ENCODE results near the gene TBC1D4. TPM values are rescaled to one million over a fixed set of nuclear protein-coding genes. Genes with fewer than 3 reads are reported as not detected.

Gene TBC1D4
- polyA plus RNA-seq, 1 donor from 2014 or later = 3.9 TPM

DNA sequence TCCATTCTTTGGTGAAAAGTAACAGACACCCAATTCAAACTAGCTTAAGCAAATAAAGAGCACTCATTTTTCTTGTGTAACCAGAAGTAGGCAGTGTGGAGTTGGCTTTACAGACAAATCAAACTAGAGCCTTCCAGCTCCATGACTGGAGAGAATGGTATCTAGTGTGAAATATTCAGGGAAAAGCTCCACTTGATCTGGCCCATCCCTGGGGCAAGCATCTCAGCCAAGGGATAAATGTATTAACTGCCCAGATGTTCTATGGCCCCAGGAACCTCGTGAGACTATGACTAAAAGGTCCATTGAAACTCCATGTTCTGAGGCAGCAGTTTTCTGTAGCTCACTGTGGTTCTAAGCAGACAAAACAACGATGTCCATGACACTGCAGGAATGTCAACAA lies 49.9 kb downstream of the TBC1D4 start:
- TF ChIP-seq RAD21 (conservative IDR thresholded peaks at IDR 0.05) (no peak), EZH2 (IDR thresholded peaks at IDR 0.05; ENCODE audit: borderline replicate concordance, insufficient read depth, low read length, poor library complexity, severe bottlenecking) (no peak), EP300 (conservative IDR thresholded peaks at IDR 0.05; ENCODE audit: poor library complexity, severe bottlenecking) (no peak), TAF1 (IDR thresholded peaks at IDR 0.05; ENCODE audit: low read depth) (no peak), POLR2AphosphoS5 (IDR thresholded peaks at IDR 0.05) (no peak), MXI1 (conservative IDR thresholded peaks at IDR 0.05; ENCODE audit: poor library complexity, severe bottlenecking) (no peak), SMC3 (conservative IDR thresholded peaks at IDR 0.05; ENCODE audit: poor library complexity) (no peak)
- TF ChIP-seq, protein P1, sequence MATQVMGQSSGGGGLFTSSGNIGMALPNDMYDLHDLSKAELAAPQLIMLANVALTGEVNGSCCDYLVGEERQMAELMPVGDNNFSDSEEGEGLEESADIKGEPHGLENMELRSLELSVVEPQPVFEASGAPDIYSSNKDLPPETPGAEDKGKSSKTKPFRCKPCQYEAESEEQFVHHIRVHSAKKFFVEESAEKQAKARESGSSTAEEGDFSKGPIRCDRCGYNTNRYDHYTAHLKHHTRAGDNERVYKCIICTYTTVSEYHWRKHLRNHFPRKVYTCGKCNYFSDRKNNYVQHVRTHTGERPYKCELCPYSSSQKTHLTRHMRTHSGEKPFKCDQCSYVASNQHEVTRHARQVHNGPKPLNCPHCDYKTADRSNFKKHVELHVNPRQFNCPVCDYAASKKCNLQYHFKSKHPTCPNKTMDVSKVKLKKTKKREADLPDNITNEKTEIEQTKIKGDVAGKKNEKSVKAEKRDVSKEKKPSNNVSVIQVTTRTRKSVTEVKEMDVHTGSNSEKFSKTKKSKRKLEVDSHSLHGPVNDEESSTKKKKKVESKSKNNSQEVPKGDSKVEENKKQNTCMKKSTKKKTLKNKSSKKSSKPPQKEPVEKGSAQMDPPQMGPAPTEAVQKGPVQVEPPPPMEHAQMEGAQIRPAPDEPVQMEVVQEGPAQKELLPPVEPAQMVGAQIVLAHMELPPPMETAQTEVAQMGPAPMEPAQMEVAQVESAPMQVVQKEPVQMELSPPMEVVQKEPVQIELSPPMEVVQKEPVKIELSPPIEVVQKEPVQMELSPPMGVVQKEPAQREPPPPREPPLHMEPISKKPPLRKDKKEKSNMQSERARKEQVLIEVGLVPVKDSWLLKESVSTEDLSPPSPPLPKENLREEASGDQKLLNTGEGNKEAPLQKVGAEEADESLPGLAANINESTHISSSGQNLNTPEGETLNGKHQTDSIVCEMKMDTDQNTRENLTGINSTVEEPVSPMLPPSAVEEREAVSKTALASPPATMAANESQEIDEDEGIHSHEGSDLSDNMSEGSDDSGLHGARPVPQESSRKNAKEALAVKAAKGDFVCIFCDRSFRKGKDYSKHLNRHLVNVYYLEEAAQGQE (IDR thresholded peaks at IDR 0.05; ENCODE audit: borderline replicate concordance) = no peak
- TF ChIP-seq, protein P2, sequence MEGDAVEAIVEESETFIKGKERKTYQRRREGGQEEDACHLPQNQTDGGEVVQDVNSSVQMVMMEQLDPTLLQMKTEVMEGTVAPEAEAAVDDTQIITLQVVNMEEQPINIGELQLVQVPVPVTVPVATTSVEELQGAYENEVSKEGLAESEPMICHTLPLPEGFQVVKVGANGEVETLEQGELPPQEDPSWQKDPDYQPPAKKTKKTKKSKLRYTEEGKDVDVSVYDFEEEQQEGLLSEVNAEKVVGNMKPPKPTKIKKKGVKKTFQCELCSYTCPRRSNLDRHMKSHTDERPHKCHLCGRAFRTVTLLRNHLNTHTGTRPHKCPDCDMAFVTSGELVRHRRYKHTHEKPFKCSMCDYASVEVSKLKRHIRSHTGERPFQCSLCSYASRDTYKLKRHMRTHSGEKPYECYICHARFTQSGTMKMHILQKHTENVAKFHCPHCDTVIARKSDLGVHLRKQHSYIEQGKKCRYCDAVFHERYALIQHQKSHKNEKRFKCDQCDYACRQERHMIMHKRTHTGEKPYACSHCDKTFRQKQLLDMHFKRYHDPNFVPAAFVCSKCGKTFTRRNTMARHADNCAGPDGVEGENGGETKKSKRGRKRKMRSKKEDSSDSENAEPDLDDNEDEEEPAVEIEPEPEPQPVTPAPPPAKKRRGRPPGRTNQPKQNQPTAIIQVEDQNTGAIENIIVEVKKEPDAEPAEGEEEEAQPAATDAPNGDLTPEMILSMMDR (IDR thresholded peaks at IDR 0.05; ENCODE audit: poor library complexity, severe bottlenecking) = no peak
- H3K79me2 ChIP-seq (replicated peaks; ENCODE audit: insufficient read depth, low read length) = no peaks in the 10 kb centered on the region
- no peak overlapping the region for H3K4me2 ChIP-seq (ENCODE audit: low read length)
- no peak overlapping the region for H3K9ac ChIP-seq (ENCODE audit: low read length)
- no peak overlapping the region for H3K4me3 ChIP-seq (ENCODE audit: low read length)
- no peaks in the 10 kb centered on the region for H4K20me1 ChIP-seq (ENCODE audit: insufficient read depth)
- H3K9me2 ChIP-seq (ENCODE audit: insufficient read depth, low read length) = no peaks in the 10 kb centered on the region
- no peak overlapping the region for H2AFZ ChIP-seq (ENCODE audit: low read depth, low read length)
- H3F3A ChIP-seq (ENCODE audit: insufficient read depth, low read length, poor library complexity, severe bottlenecking) = no peaks in the 10 kb centered on the region
- no peaks in the 10 kb centered on the region for H3K27me3 ChIP-seq (ENCODE audit: insufficient read depth, low read depth, low read length)
- H3K27ac ChIP-seq (ENCODE audit: low read length) = no peak overlapping the region
- H3K9me3 ChIP-seq (ENCODE audit: low read length) = no peaks in the 10 kb centered on the region
- H3K36me3 ChIP-seq (ENCODE audit: insufficient read depth, low read length) = no peaks in the 10 kb centered on the region

DNA sequence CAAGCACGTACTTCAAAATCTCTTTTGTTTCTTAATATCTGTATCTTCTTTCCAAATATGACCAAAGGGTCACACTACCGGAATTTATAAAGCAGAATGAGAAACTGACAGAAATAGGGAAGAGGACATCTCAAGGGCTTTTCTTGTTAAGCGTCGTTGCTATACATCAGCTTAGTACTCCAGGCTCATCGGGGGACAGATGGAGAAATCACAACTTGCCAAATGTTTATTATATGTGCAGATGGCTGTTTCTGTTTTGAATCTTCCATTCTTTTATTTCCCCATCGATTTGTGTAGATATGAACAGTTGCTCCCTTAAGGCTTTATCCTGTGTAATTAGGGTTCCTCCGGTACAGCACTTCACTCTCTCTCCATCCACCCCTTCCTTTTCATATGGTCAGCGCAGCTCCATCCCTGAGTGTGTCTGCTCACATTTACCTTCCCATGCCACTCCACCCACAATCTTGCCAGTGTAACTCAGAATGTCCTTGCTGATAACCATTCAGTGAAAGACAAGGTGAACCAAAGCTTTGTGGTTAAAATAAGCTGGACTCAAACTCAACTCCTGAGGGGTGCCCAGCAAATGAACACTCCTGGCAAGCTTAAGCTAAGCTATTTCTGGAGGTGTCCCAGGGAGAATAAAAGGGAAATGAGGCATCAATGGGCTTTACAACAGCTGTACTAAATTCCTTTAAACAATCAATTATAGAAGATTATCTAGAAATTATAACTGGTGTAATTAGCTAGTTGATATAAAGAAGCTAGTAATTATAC lies 51.3 kb downstream of the TBC1D4 start:
- Histone ChIP-seq H3K27ac (ENCODE audit: low read length) (no peak overlapping the region), H3K27me3 (ENCODE audit: insufficient read depth, low read depth, low read length) (no peaks in the 10 kb centered on the region), H3K9me3 (ENCODE audit: low read length) (no peaks in the 10 kb centered on the region), H3K9ac (ENCODE audit: low read length) (no peak overlapping the region), H2AFZ (ENCODE audit: low read depth, low read length) (no peak overlapping the region), H3K79me2 (replicated peaks; ENCODE audit: insufficient read depth, low read length) (no peaks in the 10 kb centered on the region), H3K4me2 (ENCODE audit: low read length) (no peak overlapping the region), H3K36me3 (ENCODE audit: insufficient read depth, low read length) (no peaks in the 10 kb centered on the region), H3K9me2 (ENCODE audit: insufficient read depth, low read length) (no peaks in the 10 kb centered on the region), H3F3A (ENCODE audit: insufficient read depth, low read length, poor library complexity, severe bottlenecking) (no peaks in the 10 kb centered on the region), H4K20me1 (ENCODE audit: insufficient read depth) (no peaks in the 10 kb centered on the region), H3K4me3 (ENCODE audit: low read length) (no peak overlapping the region)
- TF ChIP-seq TAF1 (IDR thresholded peaks at IDR 0.05; ENCODE audit: low read depth) = no peak
- TF ChIP-seq, protein P1 (IDR thresholded peaks at IDR 0.05; ENCODE audit: borderline replicate concordance) = no peak
- no peak for TF ChIP-seq RAD21 (conservative IDR thresholded peaks at IDR 0.05)
- TF ChIP-seq EZH2 (IDR thresholded peaks at IDR 0.05; ENCODE audit: borderline replicate concordance, insufficient read depth, low read length, poor library complexity, severe bottlenecking) = no peak
- no peak for TF ChIP-seq MXI1 (conservative IDR thresholded peaks at IDR 0.05; ENCODE audit: poor library complexity, severe bottlenecking)
- no peak for TF ChIP-seq POLR2AphosphoS5 (IDR thresholded peaks at IDR 0.05)
- no peak for TF ChIP-seq SMC3 (conservative IDR thresholded peaks at IDR 0.05; ENCODE audit: poor library complexity)
- TF ChIP-seq EP300 (conservative IDR thresholded peaks at IDR 0.05; ENCODE audit: poor library complexity, severe bottlenecking) = no peak
